Esophagus muscularis mucosa (tissue), 4 donors: ENCODE measurements around the gene DAD1. TPM values are rescaled to one million over a fixed set of nuclear protein-coding genes. Genes with fewer than 3 reads are reported as not detected.

Experiments
- DNase-seq: peaks from one replicate; pipeline ENCODE4 v3.0.0-alpha.2; 2017; ENCODE audit errors: extremely low spot score
- H3K27ac ChIP-seq, 4 donors: fragments of 200-600 bp; sonication (generic); replicated peaks in 1 of 4; 1 replicate in 3 of 4; 2 replicates in 1 of 4; pipeline ENCODE4 v1.5.1; 2016 to 2019; ENCODE audit warnings: mild to moderate bottlenecking in 1 of 4
- H3K27me3 ChIP-seq, 4 donors: fragments of 200-600 bp; sonication (generic); one replicate each; pipeline versions ENCODE4 v1.5.1 to v1.6.0; 2016 to 2019
- H3K36me3 ChIP-seq, 4 donors: fragments of 200-600 bp; sonication (generic); one replicate each; pipeline ENCODE4 v1.5.1; 2016 to 2019
- H3K4me1 ChIP-seq, 4 donors: fragments of 200-600 bp; sonication (generic); one replicate each; pipeline ENCODE4 v1.5.1; 2016 to 2019
- H3K4me3 ChIP-seq, 4 donors: fragments of 200-600 bp; sonication (generic); 1 replicate in 2 of 4; 2 replicates in 2 of 4; pipeline ENCODE4 v1.5.1; 2016 to 2019; ENCODE audit warnings: mild to moderate bottlenecking in 4 of 4, moderate library complexity in 1 of 4
- H3K9me3 ChIP-seq, 4 donors: fragments of 200-600 bp; sonication (generic); 1 replicate in 3 of 4; 2 replicates in 1 of 4; pipeline ENCODE4 v1.5.1; 2016 to 2019
- EP300 ChIP-seq: sonication (generic); formaldehyde crosslinking; IDR thresholded peaks from one replicate; pipeline ENCODE4 v1.6.1; 2017; ENCODE audit warnings: antibody characterized with exemption
- POLR2A ChIP-seq: fragments of 450-650 bp; IDR thresholded peaks from one replicate; pipeline ENCODE4 v1.6.1; 2017; ENCODE audit warnings: antibody characterized with exemption, moderate library complexity, mild to moderate bottlenecking, low read depth
- POLR2AphosphoS5 ChIP-seq, 2 donors: sonication (generic); formaldehyde crosslinking; IDR thresholded peaks; one replicate each; pipeline ENCODE4 v1.6.1; 2017; ENCODE audit warnings: antibody characterized with exemption in 2 of 2
- WGBS: methylation state at CpG from one replicate; pipeline ENCODE4 v1.1.5; 2018; 5-methylcytosine and 5-hydroxymethylcytosine counted together
- intact Hi-C: fragments of 100-400 bp; cut with DNase I; formaldehyde crosslinking; loops from one replicate; pipeline ENCODE4 v1.15.1; 2023
- total RNA-seq, 4 donors: library from RNA; depleted of rRNA; stranded (reverse); fragments of >200 nt; gene quantifications; one replicate each; pipeline versions ENCODE4 v1.1.0 to v1.2.1, GENCODE V29; 2016
- TF ChIP-seq, protein P1 (sequence below), 3 experiments: fragments of 200-600 bp in 2 of 3; fragments of 450-650 bp in 1 of 3; sonication (generic) in 2 of 3; IDR thresholded peaks; one replicate each; pipeline ENCODE4 v1.5.1; 2017 to 2019; ENCODE audit warnings: antibody characterized with exemption in 3 of 3, mild to moderate bottlenecking in 2 of 3, moderate library complexity in 1 of 3

Gene DAD1
- total RNA-seq, 4 donors from 2014 or later = 118 to 154 (median 131) TPM

DNA sequence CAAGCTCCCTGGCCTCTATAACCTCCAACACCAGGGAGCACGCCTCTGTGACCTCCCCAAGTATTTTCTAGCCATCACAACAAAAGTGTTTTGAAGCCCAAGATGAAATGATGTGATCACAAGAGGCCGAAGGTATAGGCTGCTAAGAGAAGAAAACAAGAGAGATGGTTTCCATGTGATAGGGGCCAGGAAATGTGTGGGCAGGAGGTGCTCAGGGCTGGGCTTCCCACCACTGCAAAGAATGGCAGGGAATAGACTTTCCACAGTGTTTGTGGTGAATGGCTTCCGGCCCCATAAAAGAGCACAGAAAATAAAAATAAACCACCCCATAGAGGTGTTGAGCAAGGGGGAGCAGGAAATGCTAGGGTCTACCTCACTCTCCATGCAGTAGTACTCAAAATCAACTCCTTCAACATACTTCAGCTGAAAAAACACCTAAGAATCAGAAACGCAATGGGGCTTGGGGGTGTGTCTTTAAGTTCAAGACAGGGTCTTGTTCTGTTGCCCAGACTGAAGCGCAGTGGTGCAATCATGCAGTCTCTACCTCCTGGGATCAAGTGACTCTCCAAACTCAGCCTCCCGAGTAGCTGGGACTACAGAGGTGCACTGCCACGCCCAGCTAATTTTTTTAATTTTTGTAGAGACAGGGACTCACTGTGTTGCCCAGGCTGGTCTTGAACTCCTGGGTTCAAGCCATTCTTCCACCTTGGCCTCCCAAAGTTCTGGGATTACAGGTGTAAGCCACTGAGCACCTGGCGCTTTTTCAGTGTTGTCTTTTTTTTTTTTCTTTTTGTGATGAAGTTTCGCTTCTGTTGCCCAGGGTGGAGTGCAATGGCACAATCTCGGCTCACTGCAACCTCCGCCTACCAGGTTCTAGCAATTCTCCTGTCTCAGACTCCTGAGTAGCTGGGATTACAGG, 27.1 kb downstream of the DAD1 start:
- Histone ChIP-seq H3K4me1 (peaks cover 25 to 72% (median 55%) of the 10 kb centered on the region in 4 donors), H3K9me3 (no peaks in the 10 kb centered on the region)
- DNase-seq = no peak

DNA sequence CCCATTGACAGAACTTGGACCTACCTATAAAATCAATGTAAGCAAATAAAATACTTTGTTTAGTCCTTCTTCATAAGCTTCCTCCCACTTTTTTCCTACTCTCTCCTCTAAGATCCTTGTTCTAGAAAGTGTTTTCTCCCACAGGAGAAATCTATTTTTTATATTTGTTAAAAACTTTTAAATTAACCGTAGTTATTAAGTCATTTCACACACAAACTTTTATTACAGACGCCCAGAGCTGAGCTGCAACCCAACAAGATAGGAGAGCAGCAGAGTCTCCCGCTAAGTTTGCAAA, 27.7 kb downstream of the DAD1 start:
- H3K4me3 ChIP-seq = no peak overlapping the region
- no peak overlapping the region for H3K27ac ChIP-seq
- peaks cover 31 to 75% (median 61%) of the 10 kb centered on the region in 4 donors for H3K4me1 ChIP-seq
- DNase-seq = no peak
- TF ChIP-seq, protein P1, sequence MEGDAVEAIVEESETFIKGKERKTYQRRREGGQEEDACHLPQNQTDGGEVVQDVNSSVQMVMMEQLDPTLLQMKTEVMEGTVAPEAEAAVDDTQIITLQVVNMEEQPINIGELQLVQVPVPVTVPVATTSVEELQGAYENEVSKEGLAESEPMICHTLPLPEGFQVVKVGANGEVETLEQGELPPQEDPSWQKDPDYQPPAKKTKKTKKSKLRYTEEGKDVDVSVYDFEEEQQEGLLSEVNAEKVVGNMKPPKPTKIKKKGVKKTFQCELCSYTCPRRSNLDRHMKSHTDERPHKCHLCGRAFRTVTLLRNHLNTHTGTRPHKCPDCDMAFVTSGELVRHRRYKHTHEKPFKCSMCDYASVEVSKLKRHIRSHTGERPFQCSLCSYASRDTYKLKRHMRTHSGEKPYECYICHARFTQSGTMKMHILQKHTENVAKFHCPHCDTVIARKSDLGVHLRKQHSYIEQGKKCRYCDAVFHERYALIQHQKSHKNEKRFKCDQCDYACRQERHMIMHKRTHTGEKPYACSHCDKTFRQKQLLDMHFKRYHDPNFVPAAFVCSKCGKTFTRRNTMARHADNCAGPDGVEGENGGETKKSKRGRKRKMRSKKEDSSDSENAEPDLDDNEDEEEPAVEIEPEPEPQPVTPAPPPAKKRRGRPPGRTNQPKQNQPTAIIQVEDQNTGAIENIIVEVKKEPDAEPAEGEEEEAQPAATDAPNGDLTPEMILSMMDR (IDR thresholded peaks at IDR 0.05) = no peak
- TF ChIP-seq POLR2AphosphoS5 (IDR thresholded peaks at IDR 0.05) (no peak), POLR2A (no peak), EP300 (no peak)
- H3K9me3 ChIP-seq = no peaks in the 10 kb centered on the region
- H3K36me3 ChIP-seq = peaks cover 0 to 36% (median 16%) of the 10 kb centered on the region in 4 donors
- WGBS = 75% methylated on average over 3 of the region's 3 CpGs
- intact Hi-C loops = no loop called here
- H3K27me3 ChIP-seq = no peaks in the 10 kb centered on the region

More for the DNA sequence above, 27.1 kb downstream of the DAD1 start:
- no peak for TF ChIP-seq POLR2AphosphoS5 (IDR thresholded peaks at IDR 0.05)
- 82% methylated on average over 11 of the region's 11 CpGs for WGBS
- Histone ChIP-seq H3K4me3 (no peak overlapping the region), H3K36me3 (peaks cover 0 to 36% (median 16%) of the 10 kb centered on the region in 4 donors), H3K27ac (peak overlapping the region in 3 of 4 donors; percentile 48 to 73 (median 71)), H3K27me3 (no peaks in the 10 kb centered on the region)
- intact Hi-C loops = no loop called here

DNA sequence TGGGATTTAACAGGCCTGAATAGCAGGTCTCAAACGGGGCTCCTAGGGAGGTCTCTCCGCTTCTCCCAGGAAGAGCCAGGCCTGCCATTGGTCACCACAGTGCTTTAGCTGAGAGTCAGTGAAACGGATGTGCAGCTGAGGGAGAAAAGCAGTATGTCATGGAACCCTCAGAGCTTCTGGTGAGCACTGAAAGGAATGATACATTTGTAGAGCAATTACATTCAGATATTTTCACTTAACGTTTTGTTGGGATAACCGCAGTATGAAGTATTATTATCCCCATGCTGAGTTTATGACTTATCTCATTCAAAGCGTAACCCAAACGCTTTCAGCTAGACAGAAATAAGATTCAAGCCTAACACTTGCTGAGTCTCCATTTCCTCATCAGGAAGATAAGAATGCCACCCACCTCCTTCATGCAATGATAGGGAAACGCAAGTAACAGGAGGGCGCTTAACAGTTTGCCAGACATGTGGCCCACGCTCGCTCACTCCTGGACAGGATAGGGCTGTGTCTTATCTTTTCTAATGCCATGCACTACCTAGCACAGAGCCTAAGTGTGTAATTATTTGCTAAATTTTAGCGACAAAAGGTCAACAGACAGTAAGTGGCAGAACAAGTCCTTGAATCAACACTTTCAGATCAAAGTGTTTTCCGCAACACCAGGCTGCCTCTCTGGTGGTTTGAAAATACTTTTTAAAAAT, 28.2 kb downstream of the DAD1 start:
- WGBS = 82% methylated on average over 13 of the region's 13 CpGs
- Histone ChIP-seq H3K36me3 (peaks cover 0 to 32% (median 14%) of the 10 kb centered on the region in 4 donors), H3K27ac (no peak overlapping the region), H3K9me3 (no peaks in the 10 kb centered on the region), H3K27me3 (no peaks in the 10 kb centered on the region), H3K4me1 (peaks cover 33 to 73% (median 60%) of the 10 kb centered on the region in 4 donors), H3K4me3 (no peak overlapping the region)
- DNase-seq = no peak
- TF ChIP-seq EP300 (no peak), POLR2A (no peak), POLR2AphosphoS5 (IDR thresholded peaks at IDR 0.05) (no peak)
- TF ChIP-seq, protein P1 (IDR thresholded peaks at IDR 0.05) = no peak
- intact Hi-C loops = no loop called here

DNA sequence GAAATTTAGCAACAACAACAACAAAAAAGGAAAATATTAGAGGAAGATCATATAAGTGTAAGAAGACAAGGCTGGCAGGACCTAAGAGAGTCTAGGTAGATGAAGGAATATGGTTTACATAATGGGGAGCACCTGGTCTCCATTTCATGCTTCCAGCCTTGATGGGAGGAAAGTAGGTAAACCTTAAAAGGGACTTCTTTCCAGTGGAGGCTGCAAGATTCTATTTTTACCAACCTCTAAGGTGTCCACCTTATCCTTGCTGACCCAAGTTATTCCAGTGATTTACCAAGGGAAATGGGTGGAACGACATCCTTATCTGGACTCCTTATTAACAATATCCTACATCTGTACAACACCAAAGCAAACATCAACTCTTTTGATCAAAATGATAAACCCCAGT, 30.0 kb downstream of the DAD1 start:
- 88% methylated on average over 1 of the region's 1 CpG for WGBS
- no peaks in the 10 kb centered on the region for H3K27me3 ChIP-seq
- intact Hi-C loops = loop anchor here (5.0 to 10.0 kb wide), 4 partner anchors 93 to 296 kb away; no protein-coding TSS in a partner anchor
- peaks cover 0 to 16% (median 6%) of the 10 kb centered on the region in 4 donors for H3K36me3 ChIP-seq
- TF ChIP-seq EP300 (no peak), POLR2AphosphoS5 (IDR thresholded peaks at IDR 0.05) (no peak), POLR2A (no peak)
- TF ChIP-seq, protein P1 (IDR thresholded peaks at IDR 0.05) = no peak
- no peak for DNase-seq
- peak overlapping the region in 3 of 4 donors; percentile 6 to 31 (median 16) for H3K27ac ChIP-seq
- no peak overlapping the region for H3K4me3 ChIP-seq
- no peaks in the 10 kb centered on the region for H3K9me3 ChIP-seq
- peaks cover 28 to 57% (median 42%) of the 10 kb centered on the region in 4 donors for H3K4me1 ChIP-seq
